HG03097 (cell line): ENCODE results near the gene NCAM1.

Experiments used
- ATAC-seq: cut with Tn5 transposase; IDR thresholded peaks from one replicate; pipeline ENCODE4 v1.9.1; 2021; ENCODE audit not compliant: unreplicated experiment, low FRiP score

The NCAM1 gene

GRCh38 chr11:113121746-113122145 lies 160.5 kb downstream of the NCAM1 start:
- ATAC-seq: no peak

- ATAC-seq: no peak
These were observed 162.8 kb downstream of the NCAM1 start for GRCh38 chr11:113124006-113124405.

GRCh38 chr11:113124578-113124977 lies 163.4 kb downstream of the NCAM1 start:
- no peak for ATAC-seq

- ATAC-seq: no peak
These were observed 168.2 kb downstream of the NCAM1 start for GRCh38 chr11:113129261-113129992.

GRCh38 chr11:113131036-113131775 lies 170.0 kb downstream of the NCAM1 start:
- ATAC-seq: no peak

- ATAC-seq: no peak
These were observed 171.9 kb downstream of the NCAM1 start for GRCh38 chr11:113133071-113133470.

GRCh38 chr11:113134626-113135025 lies 173.4 kb downstream of the NCAM1 start:
- ATAC-seq: no peak

GRCh38 chr11:113137713-113138529 lies 176.7 kb downstream of the NCAM1 start:
- no peak for ATAC-seq

- no peak for ATAC-seq
These were observed 177.5 kb downstream of the NCAM1 start for GRCh38 chr11:113138731-113139130.

GRCh38 chr11:113141010-113141409 lies 179.8 kb downstream of the NCAM1 start:
- no peak for ATAC-seq

- no peak for ATAC-seq
These were observed 181.3 kb downstream of the NCAM1 start for GRCh38 chr11:113142508-113142907.

GRCh38 chr11:113147249-113147648 lies 186.0 kb downstream of the NCAM1 start:
- ATAC-seq: no peak

GRCh38 chr11:113148076-113148475 lies 186.9 kb downstream of the NCAM1 start:
- ATAC-seq: no peak

- no peak for ATAC-seq
These were observed 187.4 kb downstream of the NCAM1 start for GRCh38 chr11:113148652-113149051.

- no peak for ATAC-seq
These were observed 190.3 kb downstream of the NCAM1 start for GRCh38 chr11:113151521-113151920.

- no peak for ATAC-seq
These were observed 191.3 kb downstream of the NCAM1 start for GRCh38 chr11:113152500-113152899.

GRCh38 chr11:113153847-113154246 lies 192.6 kb downstream of the NCAM1 start:
- no peak for ATAC-seq

GRCh38 chr11:113159988-113160807 lies 199.0 kb downstream of the NCAM1 start:
- no peak for ATAC-seq

GRCh38 chr11:113160808-113161124 lies 199.5 kb downstream of the NCAM1 start:
- ATAC-seq: no peak

- no peak for ATAC-seq
These were observed 200.7 kb downstream of the NCAM1 start for GRCh38 chr11:113161711-113162591.
